Activated CD4-positive, alpha-beta T cell treated with anti-CD3 and anti-CD28 coated beads, Interleukin-2, amount 50 U/mL, for 24 hours (primary cell): ENCODE results near the gene KRTAP5-1.
"Not testable (repeated sequence)": the region's sequence is repeated elsewhere in the genome, so short reads cannot be mapped to it uniquely, and the experiment has no call there.

Source experiments
- DNase-seq, 2 donors: peaks; one replicate each; pipeline ENCODE4 v3.0.0-alpha.2; 2020; ENCODE audit warnings: low read depth in 1 of 2, low spot score in 1 of 2

KRTAP5-1 gene

DNA sequence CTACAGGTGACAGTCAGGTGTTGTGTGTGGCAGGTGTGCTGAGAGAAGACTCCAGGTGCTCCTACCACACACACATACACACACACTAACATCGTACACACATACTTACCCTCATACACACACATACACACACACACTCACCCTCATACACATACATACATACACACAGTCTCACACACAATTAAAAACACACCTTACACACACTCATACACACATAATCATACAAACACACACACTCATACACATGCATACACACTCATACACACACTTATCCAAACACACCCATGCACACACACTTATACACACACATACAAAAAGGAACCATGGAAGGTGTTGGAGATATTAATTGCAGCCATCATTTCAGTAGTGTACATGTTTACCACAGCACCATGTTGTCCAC is 18.5 kb upstream of the KRTAP5-1 start:
- no peak for DNase-seq

DNA sequence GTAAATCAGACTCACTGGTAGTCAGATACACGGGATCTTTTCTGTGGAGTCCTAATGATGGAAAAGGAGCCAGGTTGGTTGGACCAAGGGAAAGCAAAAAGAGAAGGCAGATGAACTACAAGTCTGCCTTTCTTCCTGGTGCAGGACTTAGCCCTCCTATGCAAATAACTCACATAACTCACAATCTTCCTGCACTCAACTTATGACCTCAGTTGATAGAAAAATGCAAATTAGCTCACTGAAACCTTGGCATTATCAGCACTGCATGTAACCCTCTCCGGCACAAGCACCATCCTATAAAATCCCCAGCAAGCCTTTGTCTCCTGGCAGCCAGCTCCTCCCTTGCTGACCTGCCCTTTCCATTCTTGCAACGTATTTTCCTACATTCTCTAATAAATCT is 16.6 kb upstream of the KRTAP5-1 start:
- DNase-seq: not testable (repeated sequence)

DNA sequence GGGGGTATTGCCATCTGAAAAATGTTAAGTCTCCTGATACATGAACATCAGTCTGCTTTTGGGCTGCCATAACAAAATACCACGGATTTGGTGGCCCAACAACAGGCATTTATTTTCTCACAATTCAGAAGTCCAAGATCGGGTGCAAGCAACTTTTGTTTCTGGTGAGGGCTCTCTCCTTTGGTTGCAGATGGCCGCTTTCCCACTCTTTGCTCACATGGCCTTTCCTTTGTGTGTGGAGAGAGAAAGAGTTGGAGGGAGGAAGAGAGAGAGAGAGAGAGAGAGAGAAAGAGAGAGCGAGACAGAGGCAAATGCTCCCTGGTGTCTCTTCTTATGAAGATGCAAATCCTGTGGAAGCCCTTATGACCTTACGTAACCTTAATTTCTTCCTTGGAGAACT is 15.5 kb upstream of the KRTAP5-1 start:
- no peak for DNase-seq

DNA sequence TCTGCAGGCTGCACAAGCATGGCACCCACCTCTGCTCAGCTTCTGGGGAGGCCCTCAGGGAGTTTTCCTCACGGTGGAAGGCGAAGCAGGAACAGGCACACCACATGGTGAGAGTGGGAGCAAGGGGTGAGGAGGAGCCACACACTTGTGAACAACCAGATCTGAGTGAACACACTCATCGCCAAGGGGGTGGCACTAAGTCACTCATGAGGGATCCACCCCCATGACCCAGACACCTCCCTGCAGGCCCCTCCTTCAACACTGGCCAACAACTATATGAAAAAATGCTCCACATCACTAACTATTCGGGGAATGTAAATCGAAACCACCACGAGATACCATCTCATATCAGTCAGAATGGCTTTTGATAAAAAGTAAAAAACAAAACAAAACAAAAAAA is 13.7 kb upstream of the KRTAP5-1 start:
- no peak for DNase-seq

DNA sequence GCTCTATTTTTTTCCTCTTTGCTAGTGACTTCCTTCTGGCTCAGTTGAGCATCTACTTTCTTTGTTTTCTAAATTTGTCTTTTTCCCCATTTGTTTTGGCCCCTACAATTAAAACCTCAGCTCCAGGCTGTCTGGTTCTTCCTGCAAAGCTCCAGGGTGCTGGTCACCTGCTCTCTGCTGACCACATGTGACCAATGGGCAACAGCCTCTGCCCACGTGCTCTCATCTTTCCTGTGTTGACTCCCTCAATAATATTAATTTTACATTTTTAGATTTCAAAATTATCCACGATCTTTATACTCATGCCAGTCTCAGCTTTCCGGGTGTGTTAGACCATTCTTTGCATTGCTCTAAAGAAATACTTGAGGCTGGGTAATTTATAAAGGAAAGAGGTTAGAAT is 13.3 kb upstream of the KRTAP5-1 start:
- DNase-seq: not testable (repeated sequence)

DNA sequence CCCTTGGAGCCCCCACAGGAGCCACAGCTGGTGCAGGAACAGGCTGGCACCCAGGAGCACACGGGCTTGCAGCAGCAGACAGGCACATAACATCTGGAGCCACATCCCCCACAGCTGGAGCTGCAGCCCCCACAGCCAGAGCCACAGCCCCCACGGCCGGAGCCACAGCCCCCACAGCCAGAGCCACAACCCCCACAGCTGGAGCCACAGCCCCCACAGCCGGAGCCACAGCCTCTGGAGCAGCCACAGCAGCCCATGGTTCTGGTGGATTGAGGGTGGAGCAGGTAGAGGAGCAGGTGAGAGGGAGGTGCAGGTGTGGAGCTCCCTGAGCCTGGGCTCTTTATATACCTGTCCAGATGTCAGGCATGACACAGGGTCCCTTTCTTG is 12.9 kb upstream of the KRTAP5-1 start, which contains the start of gene KRTAP5-2:
TSS of gene KRTAP5-2 (minus strand) at position 301 of the 387 bp plus-strand sequence. CDS start at position 257, 44 bp downstream.
- DNase-seq: no peak

DNA sequence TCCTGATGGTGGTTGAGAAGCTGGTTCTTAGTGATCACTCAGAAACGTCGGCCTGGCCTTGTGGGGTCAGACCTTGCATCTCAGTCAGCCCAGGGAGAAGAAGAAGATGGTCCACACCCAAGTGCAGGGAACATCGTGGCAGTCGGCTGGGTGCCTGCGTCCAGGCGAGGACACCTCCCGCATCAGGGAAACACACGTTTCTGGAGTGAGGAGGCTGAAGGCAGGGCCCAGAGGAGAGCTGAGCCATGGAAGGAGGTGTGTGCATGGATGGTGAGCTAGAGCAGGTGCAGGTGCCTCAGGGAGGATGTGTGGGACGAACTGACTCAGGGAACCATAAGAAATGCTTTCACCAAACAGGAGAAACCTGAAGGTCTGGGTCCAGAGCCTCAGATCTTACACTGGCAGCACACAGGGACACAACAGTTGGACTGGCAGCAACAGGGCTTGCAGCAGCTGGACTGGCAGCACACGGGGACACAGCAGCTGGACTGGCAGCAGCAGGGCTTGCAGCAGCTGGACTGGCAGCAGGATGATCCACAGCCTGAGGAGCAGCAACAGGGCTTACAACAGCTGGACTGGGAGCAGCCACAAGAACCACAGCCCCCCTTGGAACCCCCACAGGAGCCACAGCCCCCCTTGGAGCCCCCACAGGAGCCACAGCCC is 12.4 kb upstream of the KRTAP5-1 start:
- DNase-seq: no peak

DNA sequence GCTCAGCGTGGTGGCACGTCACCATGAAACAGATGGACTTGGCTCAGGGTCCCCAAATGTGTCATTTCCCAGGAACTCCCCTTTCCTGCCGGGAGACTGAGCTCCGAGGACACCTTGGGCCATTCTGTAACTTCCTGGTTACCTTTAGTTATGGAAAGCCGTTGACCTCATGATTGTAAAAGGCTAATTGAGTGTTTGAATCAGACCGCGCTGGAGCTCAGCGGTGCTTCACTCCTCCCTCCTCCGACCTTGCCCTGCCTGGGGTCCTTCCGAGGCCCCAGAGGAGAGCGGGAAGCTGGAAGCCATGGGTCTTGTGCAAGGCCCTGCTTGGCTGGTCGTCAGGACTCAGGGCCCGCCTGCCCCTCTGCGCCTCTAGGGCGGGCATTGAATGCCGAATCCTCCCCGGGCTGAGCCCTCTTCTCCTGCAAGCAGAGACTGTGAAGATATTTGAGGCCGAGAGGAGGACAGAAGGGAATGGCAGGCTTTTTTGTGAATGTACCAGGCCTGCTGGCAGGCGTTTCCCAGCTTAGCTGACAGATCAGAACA is 11.6 kb upstream of the KRTAP5-1 start:
- not testable (repeated sequence) for DNase-seq

DNA sequence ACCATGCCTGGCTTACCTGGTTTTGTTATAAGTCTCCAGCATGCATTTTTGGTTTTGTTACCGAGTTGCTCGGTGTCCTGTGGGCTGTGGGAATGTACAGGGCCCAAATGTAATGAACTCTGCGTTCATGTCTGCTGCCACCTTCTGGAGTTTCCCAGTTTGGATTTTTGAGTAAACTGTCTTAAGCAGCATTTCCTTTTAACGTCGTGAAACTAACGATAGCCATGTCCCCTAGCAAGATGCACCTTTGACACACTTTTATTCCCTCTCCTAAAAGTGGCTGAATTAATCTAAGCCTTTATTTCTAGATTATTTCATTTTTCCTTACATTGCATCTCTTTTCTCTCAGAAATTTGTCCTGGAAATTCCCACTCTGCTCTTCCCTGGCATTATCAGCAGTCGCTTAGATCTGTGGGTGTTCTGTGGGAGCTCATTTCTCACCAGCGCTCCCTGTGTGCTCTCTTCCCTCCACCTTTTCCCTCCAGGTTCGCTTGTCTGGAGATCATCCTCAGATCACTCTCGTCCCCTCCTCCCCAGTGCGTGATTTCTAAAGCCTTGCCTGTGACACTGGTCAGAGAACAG is 11.0 kb upstream of the KRTAP5-1 start:
- not testable (repeated sequence) for DNase-seq

DNA sequence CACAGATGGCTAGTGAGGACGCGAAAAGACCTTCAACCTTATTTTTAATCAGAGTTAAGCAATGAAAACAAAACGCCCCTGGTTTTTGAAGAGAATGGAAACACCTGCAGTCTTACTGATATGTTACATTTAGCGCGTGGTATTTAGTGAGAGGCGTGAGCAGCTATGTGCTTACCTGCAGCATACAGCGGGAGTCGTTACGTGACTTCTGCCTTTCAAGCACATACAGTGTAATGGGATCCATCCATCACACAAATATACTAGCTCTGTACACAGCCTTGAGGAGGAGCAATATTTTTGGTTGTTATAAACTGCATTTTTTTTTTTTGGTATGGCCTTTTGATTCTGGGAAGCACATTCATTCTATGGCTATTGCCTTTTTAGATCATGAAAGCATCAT is 7.5 kb upstream of the KRTAP5-1 start:
- no peak for DNase-seq

DNA sequence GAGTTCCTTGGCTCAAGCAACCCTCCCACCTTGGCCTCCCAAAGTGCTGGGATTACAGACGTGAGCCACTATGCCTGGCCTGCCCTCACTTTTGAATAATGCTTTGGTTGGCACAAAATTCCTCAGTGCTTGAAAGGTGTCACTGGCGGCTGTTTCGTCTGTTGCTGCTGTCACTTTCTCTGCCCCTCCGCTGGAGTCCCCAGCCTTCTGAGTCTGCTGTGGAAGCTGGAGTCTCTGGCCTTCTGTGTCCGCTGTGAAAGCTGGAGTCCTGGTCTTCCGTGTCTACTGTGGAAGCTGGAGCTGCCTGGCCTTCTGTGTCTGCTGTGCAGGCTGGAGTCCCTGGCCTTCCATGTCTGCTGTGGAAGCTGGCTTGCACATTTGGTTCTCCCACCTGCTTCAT is 4.9 kb upstream of the KRTAP5-1 start:
- DNase-seq: no peak

DNA sequence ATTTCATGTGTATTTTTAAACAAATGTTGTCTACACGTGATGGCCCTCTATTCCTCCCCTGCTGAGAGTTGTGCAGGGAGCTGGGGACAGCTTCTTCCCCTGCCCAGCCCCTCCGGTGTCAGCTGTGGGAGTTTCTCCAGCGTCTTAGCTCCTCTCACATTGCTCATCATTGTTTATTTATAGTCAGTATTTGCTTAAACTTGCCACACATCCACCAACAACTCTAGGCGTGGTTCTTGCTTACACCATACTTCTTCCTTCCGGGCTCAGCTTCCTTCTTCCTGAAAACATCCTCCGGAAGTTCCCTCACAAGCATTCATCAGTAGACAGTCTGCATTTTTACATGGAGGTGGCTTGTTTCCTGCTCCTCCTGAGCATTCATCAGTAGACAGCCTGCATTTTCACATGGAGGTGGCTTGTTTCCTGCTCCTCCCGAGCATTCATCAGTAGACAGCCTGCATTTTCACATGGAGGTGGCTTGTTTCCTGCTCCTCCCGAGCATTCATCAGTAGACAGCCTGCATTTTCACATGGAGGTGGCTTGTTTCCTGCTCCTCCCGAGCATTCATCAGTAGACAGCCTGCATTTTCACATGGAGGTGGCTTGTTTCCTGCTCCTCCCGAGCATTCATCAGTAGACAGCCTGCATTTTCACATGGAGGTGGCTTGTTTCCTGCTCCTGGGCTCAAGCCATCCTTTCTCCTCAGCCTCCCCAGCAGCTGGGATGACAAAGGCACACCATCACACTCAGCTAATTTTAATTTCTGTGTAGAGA is 4.3 kb upstream of the KRTAP5-1 start:
- not testable (repeated sequence) for DNase-seq

DNA sequence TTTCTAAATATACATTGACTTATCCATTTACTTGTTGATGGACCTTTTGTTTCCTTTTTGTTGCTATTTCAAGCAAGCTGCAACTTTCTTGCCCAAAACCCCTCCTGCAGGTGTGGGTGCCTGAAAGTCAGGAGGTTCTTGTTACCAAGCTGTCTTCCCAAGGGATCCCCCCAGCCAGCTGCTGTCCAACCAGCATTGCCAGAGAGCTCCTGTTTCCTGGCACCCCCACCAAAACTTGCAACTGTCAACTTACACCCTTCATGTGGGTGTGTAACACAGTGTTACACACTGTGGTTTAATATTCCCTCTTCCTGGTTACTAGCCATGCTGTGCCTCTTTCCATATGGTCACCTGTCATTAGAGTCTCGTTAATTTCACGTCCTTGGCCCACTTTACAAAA is 1.6 kb upstream of the KRTAP5-1 start:
- DNase-seq: no peak

DNA sequence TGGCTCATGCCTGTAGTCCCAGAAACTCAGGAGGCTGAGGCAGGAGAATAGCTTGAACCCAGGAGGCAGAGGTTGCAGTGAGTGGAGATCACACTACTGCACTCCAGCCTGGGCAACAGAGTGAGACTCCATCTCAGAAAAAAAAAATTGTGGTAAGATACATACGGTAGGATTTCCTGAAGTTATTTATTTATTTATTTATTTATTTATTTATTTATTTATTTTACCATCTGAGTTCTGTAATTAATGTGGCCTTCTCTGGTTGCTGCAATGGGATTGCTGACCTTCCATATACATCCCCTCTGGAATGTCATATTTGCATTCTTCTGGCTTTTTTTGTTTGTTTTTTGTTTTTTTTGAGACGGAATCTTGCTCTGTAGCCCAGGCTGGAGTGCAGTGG is 2.2 kb downstream of the KRTAP5-1 start:
- DNase-seq: not testable (repeated sequence)

DNA sequence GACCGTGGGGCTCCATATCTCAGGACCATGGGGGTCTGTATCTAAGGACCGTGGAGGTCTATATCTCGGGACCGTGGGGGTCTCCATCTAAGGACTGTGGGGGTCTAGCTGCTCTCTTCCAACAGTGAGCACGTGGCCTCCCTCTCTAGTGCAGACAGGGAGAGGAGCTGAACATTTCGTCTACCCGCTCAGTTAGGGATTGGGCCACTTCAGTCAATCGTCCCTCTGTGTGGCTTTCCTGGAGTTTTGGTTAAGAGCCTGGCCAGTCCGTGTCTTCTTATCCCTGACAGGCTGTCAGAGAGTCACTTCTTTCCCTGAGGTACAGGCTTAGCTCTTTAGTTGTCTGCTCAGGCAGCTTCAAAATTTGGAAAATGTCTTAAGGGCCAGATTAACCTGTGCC is 3.1 kb downstream of the KRTAP5-1 start:
- no peak for DNase-seq

DNA sequence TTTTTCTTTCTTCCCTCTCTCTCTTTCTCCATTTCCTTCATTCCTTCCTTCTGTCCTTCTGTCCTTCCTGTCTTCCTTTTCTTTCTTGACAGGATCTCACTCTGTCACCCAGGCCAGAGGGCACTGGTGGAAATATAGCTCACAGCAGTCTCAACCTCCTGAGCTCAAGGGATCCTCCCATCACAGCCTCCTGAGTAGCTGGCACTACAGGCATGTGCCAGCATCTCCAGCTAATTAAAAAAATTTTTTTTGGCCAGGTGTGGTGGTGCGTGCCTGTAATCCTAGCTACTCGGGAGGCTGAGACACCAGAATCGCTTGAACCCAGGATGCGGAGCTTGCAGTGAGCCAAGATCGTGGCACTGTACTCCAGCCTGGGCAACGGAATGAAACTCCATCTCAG is 8.3 kb downstream of the KRTAP5-1 start:
- DNase-seq: no peak

DNA sequence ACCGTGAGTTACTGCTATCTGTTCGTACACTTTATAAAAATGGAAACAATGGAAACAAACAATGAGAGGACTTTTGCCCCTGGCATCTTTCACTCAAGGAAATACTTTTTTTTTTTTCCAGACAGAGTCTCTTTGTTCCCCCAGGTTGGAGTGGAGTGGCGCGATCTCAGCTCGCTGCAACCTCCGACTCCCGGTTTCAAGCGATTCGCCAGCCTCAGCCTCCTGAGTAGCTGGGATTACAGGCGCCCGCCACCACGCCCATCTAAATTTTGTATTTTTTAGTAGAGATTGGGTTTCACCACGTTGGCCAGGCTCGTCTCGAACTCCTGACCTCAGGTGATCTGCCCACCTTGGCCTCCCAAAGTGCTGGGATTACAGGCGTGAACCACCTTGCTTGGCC is 9.3 kb downstream of the KRTAP5-1 start:
- not testable (repeated sequence) for DNase-seq

DNA sequence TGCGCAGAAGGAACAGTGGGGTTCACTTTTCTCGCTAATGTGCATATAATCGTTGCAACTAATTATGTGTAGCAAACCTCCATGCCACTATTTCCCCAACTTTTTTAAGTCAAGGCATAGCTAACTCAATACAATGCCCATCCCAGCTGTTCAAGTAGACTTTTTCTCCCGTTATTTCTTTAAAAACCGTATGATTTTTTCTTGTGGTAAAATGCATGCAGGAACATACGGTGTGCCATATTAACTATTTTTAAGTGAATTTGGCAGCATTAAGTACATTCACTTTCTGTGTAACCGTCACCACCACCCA is 10.2 kb downstream of the KRTAP5-1 start:
- DNase-seq: no peak

DNA sequence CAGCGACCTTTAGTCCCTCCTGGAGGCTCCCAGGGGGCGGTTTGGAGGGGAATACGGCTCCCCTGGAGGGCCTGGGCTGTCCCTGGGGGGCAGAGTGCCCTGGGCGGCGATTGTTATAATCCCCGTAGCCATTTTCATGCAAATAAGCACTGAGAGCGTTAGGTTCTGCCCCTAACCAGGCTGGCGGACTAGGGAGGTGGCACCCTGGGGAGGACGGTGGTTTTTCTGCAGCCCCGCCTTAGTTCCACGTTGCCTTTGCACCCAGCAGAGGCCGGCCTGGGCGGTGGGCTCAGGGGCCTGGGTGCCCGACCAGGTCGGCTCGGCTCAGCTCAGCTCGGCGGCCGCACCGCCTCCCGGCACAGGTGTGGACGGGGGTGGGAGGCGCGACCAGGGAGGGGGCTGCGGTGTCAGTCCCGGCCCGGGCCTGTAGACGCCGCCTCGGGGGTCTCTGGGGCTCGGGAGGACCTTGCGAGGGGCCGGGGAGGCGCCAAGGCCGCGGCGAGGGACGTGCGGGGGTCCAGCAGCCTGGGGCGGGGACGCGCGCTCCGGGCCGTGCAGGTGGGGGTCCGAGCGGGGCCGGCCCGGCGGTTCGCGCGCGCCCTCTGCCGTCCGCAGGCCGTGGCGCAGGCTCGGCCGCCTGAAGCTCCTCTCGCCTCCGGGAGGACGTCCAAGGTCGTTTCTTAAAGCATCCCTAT is 10.7 kb downstream of the KRTAP5-1 start:
- peak; percentile 30 to 38 for DNase-seq

DNA sequence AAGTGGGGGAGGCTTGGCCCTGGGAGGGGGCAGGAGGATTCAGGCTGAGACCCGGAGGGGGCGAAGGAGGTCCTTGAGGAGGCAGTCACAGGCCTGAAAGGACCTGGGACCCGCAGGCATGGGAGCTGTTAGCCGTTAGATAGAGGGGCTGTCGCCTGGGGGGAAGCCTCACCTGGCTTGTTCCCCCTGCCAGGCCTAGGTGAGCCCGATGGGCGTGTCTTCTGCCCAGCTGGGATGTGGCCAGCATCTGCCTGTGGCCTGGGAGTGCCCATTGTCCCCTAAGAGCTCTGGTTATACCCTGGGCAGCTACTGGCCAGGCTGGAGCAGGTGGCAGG is 11.2 kb downstream of the KRTAP5-1 start:
- DNase-seq: no peak

DNA sequence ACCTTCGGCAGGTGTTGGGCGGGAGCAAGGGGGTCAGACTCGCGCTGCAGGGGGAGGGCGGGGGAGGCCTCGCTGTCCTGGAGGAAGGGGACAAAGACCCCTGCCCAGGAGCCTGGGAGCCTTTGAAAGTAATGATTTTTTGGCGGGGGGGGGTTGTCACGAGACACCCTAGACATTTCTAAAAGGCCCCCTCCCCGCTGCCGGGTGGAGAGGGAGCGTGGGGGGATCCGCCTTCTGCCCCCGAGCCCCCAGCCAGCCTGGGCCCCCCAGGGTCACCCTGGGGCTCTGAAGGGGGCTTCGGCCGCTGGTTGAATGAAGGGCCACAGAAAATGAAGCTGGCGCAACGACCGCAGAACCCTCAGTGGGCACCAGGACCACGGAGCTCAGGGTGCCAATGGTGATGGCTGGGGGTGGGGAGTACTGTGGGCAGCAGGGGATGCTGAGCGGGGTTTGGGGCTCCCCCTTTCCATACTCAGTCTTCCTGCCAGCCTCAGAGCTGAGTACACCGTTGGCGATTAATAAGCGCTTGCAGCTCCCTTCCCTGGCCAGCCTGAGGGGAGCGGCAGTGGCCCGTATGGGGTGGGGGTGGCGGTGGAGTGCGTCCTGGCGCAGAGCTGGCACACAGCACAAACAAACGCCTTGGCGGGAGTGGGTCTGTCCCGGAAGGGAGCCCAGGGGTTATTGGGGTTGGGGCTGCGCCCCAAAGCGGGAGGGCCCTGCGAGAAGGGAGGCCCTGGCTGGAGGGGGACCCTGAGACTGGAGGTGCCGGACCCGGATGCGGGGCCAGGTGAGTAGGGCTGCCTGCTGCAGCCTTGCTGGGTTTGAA is 11.8 kb downstream of the KRTAP5-1 start:
- DNase-seq: no peak
